ENCODE measurements around the gene GRM7.

DNA sequence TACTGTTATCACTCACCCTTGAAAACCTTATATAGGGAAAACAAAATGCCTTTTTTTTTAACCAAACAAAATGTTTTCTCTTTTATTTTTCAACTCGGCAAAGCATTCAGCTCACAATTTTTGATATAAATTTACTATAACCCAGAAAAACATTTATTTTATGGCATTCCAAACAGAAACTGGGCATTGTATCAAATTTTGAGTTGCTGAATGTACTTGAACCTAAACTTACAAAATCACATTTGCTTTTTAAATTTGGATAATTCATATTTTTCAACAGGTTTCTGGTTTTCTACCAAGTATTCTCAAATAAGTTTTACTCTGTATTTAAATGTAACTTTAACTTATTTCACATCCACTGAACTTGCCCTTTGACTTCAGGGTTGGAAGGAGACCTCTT lies 405.6 kb downstream of the GRM7 start:
- TF ChIP-seq, protein P1, sequence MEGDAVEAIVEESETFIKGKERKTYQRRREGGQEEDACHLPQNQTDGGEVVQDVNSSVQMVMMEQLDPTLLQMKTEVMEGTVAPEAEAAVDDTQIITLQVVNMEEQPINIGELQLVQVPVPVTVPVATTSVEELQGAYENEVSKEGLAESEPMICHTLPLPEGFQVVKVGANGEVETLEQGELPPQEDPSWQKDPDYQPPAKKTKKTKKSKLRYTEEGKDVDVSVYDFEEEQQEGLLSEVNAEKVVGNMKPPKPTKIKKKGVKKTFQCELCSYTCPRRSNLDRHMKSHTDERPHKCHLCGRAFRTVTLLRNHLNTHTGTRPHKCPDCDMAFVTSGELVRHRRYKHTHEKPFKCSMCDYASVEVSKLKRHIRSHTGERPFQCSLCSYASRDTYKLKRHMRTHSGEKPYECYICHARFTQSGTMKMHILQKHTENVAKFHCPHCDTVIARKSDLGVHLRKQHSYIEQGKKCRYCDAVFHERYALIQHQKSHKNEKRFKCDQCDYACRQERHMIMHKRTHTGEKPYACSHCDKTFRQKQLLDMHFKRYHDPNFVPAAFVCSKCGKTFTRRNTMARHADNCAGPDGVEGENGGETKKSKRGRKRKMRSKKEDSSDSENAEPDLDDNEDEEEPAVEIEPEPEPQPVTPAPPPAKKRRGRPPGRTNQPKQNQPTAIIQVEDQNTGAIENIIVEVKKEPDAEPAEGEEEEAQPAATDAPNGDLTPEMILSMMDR (IDR thresholded peaks at IDR 0.05): no peak
- no peak for TF ChIP-seq POLR2A (IDR thresholded peaks at IDR 0.05)
